DMS153 (cell line): Measurements from ENCODE around the gene MGARP.
"Not testable (repeated sequence)": the region's sequence is repeated elsewhere in the genome, so short reads cannot be mapped to it uniquely, and the experiment has no call there.

Source experiments
- DNase-seq: peaks from one replicate; lab custom pipeline; 2025; lab: John Stamatoyannopoulos, UW

Gene MGARP

GRCh38 chr4:139279760-139280620 is at the start of gene MGARP:
Gene MGARP (minus strand): TSS chr4:139280225. CDS start chr4:139280158, 67 bp downstream.
- DNase-seq, result no peak

- no peak for DNase-seq
These were observed 49.7 kb upstream of the MGARP start for GRCh38 chr4:139329665-139330200.

- DNase-seq, result no peak
These were observed 44.6 kb upstream of the MGARP start for GRCh38 chr4:139324620-139325019.

- not testable (repeated sequence) for DNase-seq
These were observed 42.5 kb upstream of the MGARP start for GRCh38 chr4:139322541-139322940.

GRCh38 chr4:139322070-139322469 is 42.0 kb upstream of the MGARP start:
- not testable (repeated sequence) for DNase-seq

- no peak for DNase-seq
These were observed 39.5 kb upstream of the MGARP start for GRCh38 chr4:139319571-139319970.

- no peak for DNase-seq
These were observed 37.6 kb upstream of the MGARP start for GRCh38 chr4:139317635-139318034.

- DNase-seq, result no peak
These were observed 36.7 kb upstream of the MGARP start for GRCh38 chr4:139316733-139317132.

GRCh38 chr4:139315221-139315675 is 35.2 kb upstream of the MGARP start:
- no peak for DNase-seq

GRCh38 chr4:139314047-139314800 is 34.2 kb upstream of the MGARP start:
- DNase-seq, result no peak

GRCh38 chr4:139313414-139313813 is 33.4 kb upstream of the MGARP start:
- DNase-seq, result not testable (repeated sequence)

- no peak for DNase-seq
These were observed 32.7 kb upstream of the MGARP start for GRCh38 chr4:139312552-139313332.

- DNase-seq, result no peak
These were observed 31.9 kb upstream of the MGARP start for GRCh38 chr4:139311909-139312308.

- DNase-seq, result no peak
These were observed 24.9 kb upstream of the MGARP start for GRCh38 chr4:139304920-139305319.

GRCh38 chr4:139301821-139302611 is 22.0 kb upstream of the MGARP start, which contains the start of gene NDUFC1:
Gene NDUFC1 (minus strand): TSS chr4:139302477. CDS start chr4:139295798, 6,679 bp downstream.
- DNase-seq, result no peak

- DNase-seq, result peak; percentile 98
These were observed 21.2 kb upstream of the MGARP start, which contains the start of gene NAA15 for GRCh38 chr4:139301113-139301820. Gene NAA15 (plus strand): TSS chr4:139301505. CDS start chr4:139301778, 273 bp downstream.

- no peak for DNase-seq
These were observed 20.5 kb upstream of the MGARP start for GRCh38 chr4:139300431-139301112.

- DNase-seq, result no peak
These were observed 19.5 kb upstream of the MGARP start for GRCh38 chr4:139299536-139299935.

- no peak for DNase-seq
These were observed 17.0 kb upstream of the MGARP start for GRCh38 chr4:139297001-139297410.

- no peak for DNase-seq
These were observed 15.9 kb upstream of the MGARP start for GRCh38 chr4:139295942-139296299.
